ENCODE measurements around the gene MTOR.

- TF ChIP-seq CTCF (IDR thresholded peaks at IDR 0.05; ENCODE audit: extremely low read depth in 1 of 2, insufficient read depth in 1 of 2, low read depth in 1 of 2, low read length in 2 of 2) (no peak), EZH2 (IDR thresholded peaks at IDR 0.05; ENCODE audit: borderline replicate concordance, low read depth, low read length, severe bottlenecking) (no peak), FOS (IDR thresholded peaks at IDR 0.05; ENCODE audit: borderline replicate concordance, insufficient read depth, low read length) (no peak), POLR2A (IDR thresholded peaks at IDR 0.05; ENCODE audit: low read depth, low read length) (no peak), POLR2AphosphoS5 (IDR thresholded peaks at IDR 0.05; ENCODE audit: insufficient read depth, low read depth, low read length) (no peak)
Observed at GRCh38 chr1:11101347-11101746, 161.0 kb downstream of the MTOR start.

All from endothelial cell of umbilical vein (primary cell).